Stimulated activated effector memory CD8-positive, alpha-beta T cell treated with anti-CD3 and anti-CD28 coated beads, Interleukin-12 subunit alpha, Interleukin-12 subunit beta, amount 100 ng/mL, for 72 hours (primary cell): ENCODE results near the gene ART4.
A peak's percentile ranks its signal among the peaks of the same experiment; 100 is the strongest.

Experiments used
- ATAC-seq: fragments of 150-1000 bp; cut with Tn5 transposase; 2 replicates; pipeline ENCODE4 v1.10.0; 2021
- DNase-seq, 2 donors: peaks; one replicate each; pipeline ENCODE4 v3.0.0; 2021 to 2022; ENCODE audit warnings: low spot score in 2 of 2
- H3K27ac Mint-ChIP-seq: one replicate; pipeline ENCODE4 v1.8.0; 2022; ENCODE audit warnings: mild to moderate bottlenecking, mixed read lengths
- H3K36me3 Mint-ChIP-seq: one replicate; pipeline ENCODE4 v1.8.0; 2022; ENCODE audit warnings: mild to moderate bottlenecking, mixed read lengths
- H3K4me1 Mint-ChIP-seq: one replicate; pipeline ENCODE4 v1.8.0; 2022; ENCODE audit warnings: mixed read lengths
- H3K4me3 Mint-ChIP-seq: one replicate; pipeline ENCODE4 v1.8.0; 2022; ENCODE audit warnings: mild to moderate bottlenecking, mixed read lengths
- H3K9me3 Mint-ChIP-seq: one replicate; pipeline ENCODE4 v1.8.0; 2022; ENCODE audit warnings: mixed read lengths

ART4 gene

GRCh38 chr12:14868916-14869506 is 25.7 kb upstream of the ART4 start:
- Mint-ChIP-seq H3K36me3 (no peaks in the 10 kb centered on the region), H3K9me3 (peaks cover 4% of the 10 kb centered on the region), H3K27ac (no peak overlapping the region), H3K4me1 (peaks cover 6% of the 10 kb centered on the region), H3K4me3 (no peak overlapping the region)
- ATAC-seq (no peak), DNase-seq (no peak)

GRCh38 chr12:14860490-14860889 is 17.2 kb upstream of the ART4 start:
- Mint-ChIP-seq H3K27ac (no peak overlapping the region), H3K4me3 (no peak overlapping the region), H3K9me3 (peaks cover 2% of the 10 kb centered on the region)

GRCh38 chr12:14858513-14858912 is 15.2 kb upstream of the ART4 start:
- Mint-ChIP-seq H3K27ac (no peak overlapping the region), H3K4me3 (no peak overlapping the region), H3K36me3 (no peaks in the 10 kb centered on the region), H3K4me1 (no peaks in the 10 kb centered on the region), H3K9me3 (peaks cover 2% of the 10 kb centered on the region)
- DNase-seq (no peak), ATAC-seq (no peak)

More at GRCh38 chr12:14860490-14860889, 17.2 kb upstream of the ART4 start:
- H3K4me1 Mint-ChIP-seq, result no peaks in the 10 kb centered on the region
- ATAC-seq (no peak), DNase-seq (no peak)
- H3K36me3 Mint-ChIP-seq, result no peaks in the 10 kb centered on the region

GRCh38 chr12:14854586-14855183 is 11.4 kb upstream of the ART4 start:
- Mint-ChIP-seq H3K4me3 (no peak overlapping the region), H3K4me1 (no peaks in the 10 kb centered on the region), H3K36me3 (no peaks in the 10 kb centered on the region), H3K9me3 (peaks cover 2% of the 10 kb centered on the region), H3K27ac (no peak overlapping the region)
- DNase-seq (no peak), ATAC-seq (no peak)

DNA sequence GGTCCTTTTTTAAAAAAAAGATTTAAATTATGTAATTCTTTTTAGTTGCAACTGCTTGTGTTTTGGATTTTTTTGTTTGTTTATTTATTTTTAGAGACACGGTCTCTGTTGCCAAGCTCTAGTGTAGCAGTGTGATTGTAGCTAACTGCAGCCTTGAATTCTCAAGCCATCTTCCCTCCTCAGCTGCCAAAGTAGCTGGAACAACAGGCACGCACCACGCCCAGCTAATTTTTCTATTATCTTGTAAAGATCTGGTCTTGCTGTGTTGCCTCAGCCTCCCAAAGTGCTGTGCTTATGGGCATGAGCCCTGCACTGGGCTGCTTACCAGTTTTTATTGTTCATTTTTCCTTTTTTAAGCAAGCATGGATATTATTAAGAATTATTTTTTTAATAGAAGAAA is 10.6 kb upstream of the ART4 start:
- no peaks in the 10 kb centered on the region for H3K4me1 Mint-ChIP-seq
- H3K4me3 Mint-ChIP-seq, result no peak overlapping the region
- ATAC-seq (no peak), DNase-seq (no peak)
- no peaks in the 10 kb centered on the region for H3K36me3 Mint-ChIP-seq
- no peaks in the 10 kb centered on the region for H3K9me3 Mint-ChIP-seq
- no peak overlapping the region for H3K27ac Mint-ChIP-seq

DNA sequence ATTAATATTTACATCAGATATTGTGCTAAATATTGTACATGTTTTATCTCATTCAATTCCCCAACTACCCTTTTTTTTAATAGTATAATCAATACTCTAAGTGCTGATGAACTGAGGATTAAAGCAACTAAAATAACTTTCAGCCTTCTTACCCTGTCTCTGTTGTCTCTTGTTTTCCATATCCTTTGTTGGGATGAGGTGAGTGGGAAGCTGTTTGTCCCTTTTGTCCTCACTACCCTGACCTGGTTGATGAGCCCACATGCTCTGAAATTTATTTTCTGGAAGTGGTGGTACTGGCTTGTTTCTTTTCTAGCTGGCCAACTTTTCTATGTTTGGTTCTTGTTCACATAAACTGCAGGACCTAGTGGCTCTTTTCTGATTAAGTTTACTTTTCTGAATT is 9.6 kb upstream of the ART4 start:
- ATAC-seq (no peak), DNase-seq (no peak)
- no peak overlapping the region for H3K4me3 Mint-ChIP-seq
- H3K36me3 Mint-ChIP-seq, result no peaks in the 10 kb centered on the region
- no peaks in the 10 kb centered on the region for H3K9me3 Mint-ChIP-seq
- H3K4me1 Mint-ChIP-seq, result no peaks in the 10 kb centered on the region
- no peak overlapping the region for H3K27ac Mint-ChIP-seq

- H3K4me1 Mint-ChIP-seq, result no peaks in the 10 kb centered on the region
These were observed 7.8 kb upstream of the ART4 start for GRCh38 chr12:14850929-14851663.

GRCh38 chr12:14849661-14850060 is 6.3 kb upstream of the ART4 start:
- ATAC-seq, result no peak
- H3K36me3 Mint-ChIP-seq, result no peaks in the 10 kb centered on the region
- peaks cover 6% of the 10 kb centered on the region for H3K4me1 Mint-ChIP-seq
- no peaks in the 10 kb centered on the region for H3K9me3 Mint-ChIP-seq
- H3K27ac Mint-ChIP-seq, result no peak overlapping the region
- no peak overlapping the region for H3K4me3 Mint-ChIP-seq
- DNase-seq, result no peak

More at GRCh38 chr12:14850929-14851663, 7.8 kb upstream of the ART4 start:
- peak; percentile 13 for ATAC-seq
- no peak overlapping the region for H3K4me3 Mint-ChIP-seq
- no peak for DNase-seq
- H3K27ac Mint-ChIP-seq, result peak overlapping the region; percentile 10
- H3K36me3 Mint-ChIP-seq, result no peaks in the 10 kb centered on the region
- H3K9me3 Mint-ChIP-seq, result no peaks in the 10 kb centered on the region

GRCh38 chr12:14846876-14847580 is 3.7 kb upstream of the ART4 start:
- no peak for ATAC-seq
- Mint-ChIP-seq H3K36me3 (no peaks in the 10 kb centered on the region), H3K9me3 (no peaks in the 10 kb centered on the region), H3K4me1 (peaks cover 6% of the 10 kb centered on the region), H3K27ac (no peak overlapping the region), H3K4me3 (no peak overlapping the region)
- DNase-seq, result no peak

DNA sequence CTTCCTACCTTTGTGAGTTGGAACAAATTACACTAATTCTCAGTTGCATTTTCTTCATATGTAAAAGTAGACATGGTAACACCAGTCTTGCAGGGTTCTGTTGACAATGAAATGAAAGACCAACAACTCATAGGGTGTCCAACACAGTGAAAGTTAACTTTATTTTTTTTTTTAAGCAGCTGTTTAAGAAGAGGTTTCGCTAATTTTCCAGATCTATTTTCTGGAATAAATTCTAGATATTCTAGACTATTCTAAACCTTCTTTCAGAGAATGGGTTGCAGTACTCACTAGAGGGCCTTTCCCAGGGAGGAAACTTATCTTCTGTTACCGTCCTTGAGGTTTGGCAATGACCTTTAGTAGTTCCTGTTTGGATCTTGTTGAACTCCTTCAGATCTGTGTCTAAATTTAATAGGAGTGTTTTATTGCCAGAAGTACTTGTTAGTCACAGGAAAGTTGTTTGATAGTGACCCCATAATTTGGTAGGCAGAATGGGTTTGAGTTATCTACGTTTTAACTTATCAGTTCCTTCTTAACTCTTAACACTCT is 2.8 kb upstream of the ART4 start:
- no peak overlapping the region for H3K4me3 Mint-ChIP-seq
- no peaks in the 10 kb centered on the region for H3K36me3 Mint-ChIP-seq
- H3K4me1 Mint-ChIP-seq, result peaks cover 6% of the 10 kb centered on the region
- H3K9me3 Mint-ChIP-seq, result no peaks in the 10 kb centered on the region
- H3K27ac Mint-ChIP-seq, result no peak overlapping the region
- ATAC-seq, result no peak
- no peak for DNase-seq

DNA sequence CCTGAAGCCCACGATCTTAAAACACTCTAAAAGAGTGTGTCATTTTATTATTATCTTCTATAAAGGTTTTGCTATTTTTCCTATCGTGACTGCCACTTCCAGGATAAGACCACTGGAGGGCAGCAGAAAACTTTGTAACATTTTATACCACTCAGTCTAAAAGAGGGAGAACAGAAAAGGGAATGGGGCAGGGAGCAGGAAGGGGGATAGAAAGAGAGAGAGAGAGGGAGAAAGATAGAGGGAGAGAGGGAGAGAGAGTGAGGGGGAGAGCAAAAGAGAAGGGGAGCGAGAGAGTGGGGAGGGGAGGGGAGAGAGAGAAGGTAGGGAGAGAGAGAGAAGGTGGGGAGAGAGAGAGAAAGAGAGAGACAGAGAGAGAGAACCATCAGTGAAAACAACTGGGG is 2.0 kb upstream of the ART4 start:
- Mint-ChIP-seq H3K27ac (peak overlapping the region; percentile 3), H3K4me3 (no peak overlapping the region)

DNA sequence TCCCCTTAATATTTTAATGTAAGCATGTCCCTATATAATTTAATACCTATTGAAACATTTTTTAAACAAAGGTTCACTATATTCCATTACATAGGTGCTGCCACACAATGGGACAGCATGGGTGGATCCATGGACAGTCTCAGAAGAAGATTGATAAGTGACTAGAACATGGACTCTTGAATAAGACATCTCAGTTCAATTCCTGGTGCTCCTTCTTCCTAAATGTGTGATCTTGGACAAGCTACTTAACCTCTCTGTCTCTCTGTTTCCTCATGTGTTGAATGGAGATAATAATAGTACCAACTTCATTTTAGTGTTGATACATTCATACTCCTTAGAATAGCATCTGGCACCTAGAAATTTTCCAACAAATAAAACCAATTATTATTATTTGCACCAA is 1.1 kb upstream of the ART4 start:
- Mint-ChIP-seq H3K4me1 (peaks cover 6% of the 10 kb centered on the region), H3K36me3 (no peaks in the 10 kb centered on the region), H3K27ac (no peak overlapping the region), H3K9me3 (no peaks in the 10 kb centered on the region), H3K4me3 (no peak overlapping the region)
- ATAC-seq (no peak), DNase-seq (no peak)

More for the DNA sequence above, 2.0 kb upstream of the ART4 start:
- Mint-ChIP-seq H3K9me3 (no peaks in the 10 kb centered on the region), H3K4me1 (peaks cover 6% of the 10 kb centered on the region), H3K36me3 (no peaks in the 10 kb centered on the region)
- DNase-seq, result peak; percentile 10 to 54
- ATAC-seq, result peak; percentile 54

DNA sequence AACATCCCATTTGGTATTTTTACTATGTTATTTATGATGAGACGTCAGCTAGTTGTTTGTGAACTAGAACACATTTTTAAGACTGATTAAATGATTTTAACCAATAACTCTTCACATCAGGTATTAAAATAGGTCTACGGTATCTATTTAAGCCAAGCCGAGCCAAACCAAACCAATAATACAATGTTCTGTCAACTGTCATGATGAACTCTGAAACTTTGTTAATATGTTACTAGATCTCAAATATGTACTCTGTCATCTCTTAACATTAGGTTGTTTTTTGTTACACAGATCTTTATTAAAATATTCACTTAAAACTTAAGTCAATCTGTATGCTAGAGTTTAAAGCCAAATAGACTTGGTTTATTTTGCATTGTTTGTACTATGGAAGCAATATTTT is 1.0 kb downstream of the ART4 start:
- no peaks in the 10 kb centered on the region for H3K9me3 Mint-ChIP-seq
- DNase-seq (no peak), ATAC-seq (no peak)
- H3K27ac Mint-ChIP-seq, result no peak overlapping the region
- no peak overlapping the region for H3K4me3 Mint-ChIP-seq
- no peaks in the 10 kb centered on the region for H3K36me3 Mint-ChIP-seq
- peaks cover 6% of the 10 kb centered on the region for H3K4me1 Mint-ChIP-seq

DNA sequence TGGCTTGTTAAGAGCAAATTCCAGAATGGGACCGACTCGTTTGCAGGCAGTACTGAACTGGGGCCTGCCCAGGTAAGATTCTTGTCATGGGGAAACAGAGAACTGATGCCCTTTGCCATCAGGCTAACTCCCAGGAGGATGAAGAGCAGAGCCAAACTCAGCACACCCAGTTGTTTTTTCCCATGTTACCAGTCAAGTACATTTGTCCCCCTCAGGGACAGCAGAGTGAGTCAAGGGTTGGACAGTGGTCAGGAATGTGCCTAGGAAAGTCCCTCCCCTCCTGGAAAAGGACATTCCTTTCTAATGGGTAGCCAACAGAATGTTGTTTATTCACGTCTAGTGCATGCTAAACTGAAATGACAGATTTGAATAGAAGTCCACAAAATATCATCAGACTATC is 1.6 kb downstream of the ART4 start:
- no peak overlapping the region for H3K27ac Mint-ChIP-seq
- DNase-seq, result no peak
- peaks cover 6% of the 10 kb centered on the region for H3K4me1 Mint-ChIP-seq
- H3K9me3 Mint-ChIP-seq, result no peaks in the 10 kb centered on the region
- no peak overlapping the region for H3K4me3 Mint-ChIP-seq
- no peak for ATAC-seq
- no peaks in the 10 kb centered on the region for H3K36me3 Mint-ChIP-seq

GRCh38 chr12:14840616-14841015 is 2.7 kb downstream of the ART4 start:
- Mint-ChIP-seq H3K4me1 (peaks cover 6% of the 10 kb centered on the region), H3K36me3 (no peaks in the 10 kb centered on the region), H3K4me3 (no peak overlapping the region), H3K27ac (no peak overlapping the region), H3K9me3 (no peaks in the 10 kb centered on the region)
- DNase-seq (no peak), ATAC-seq (no peak)
